ENCODE measurements around the gene ENOSF1.

The ENOSF1 gene

DNA sequence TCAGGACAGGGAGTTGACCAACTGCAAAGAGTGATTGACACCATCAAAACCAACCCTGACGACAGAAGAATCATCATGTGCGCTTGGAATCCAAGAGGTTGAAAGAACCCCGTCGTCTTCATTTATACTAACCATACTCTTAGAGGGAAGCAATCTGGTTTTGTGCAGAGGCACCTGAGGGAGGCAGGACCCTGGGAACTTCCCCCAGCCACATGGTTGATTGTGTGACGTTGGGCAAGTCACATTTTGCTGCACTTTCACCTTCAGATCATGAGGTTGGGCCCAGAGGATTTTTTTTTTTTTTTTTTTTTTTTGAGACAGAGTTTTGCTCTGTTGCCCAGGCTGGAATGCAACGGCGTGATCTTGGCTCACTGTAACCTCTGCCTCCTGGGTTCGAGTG is 43.4 kb downstream of the ENOSF1 start:
- no peak for DNase-seq (ENCODE audit: low read depth)
- H3K4me3 ChIP-seq (ENCODE audit: control insufficient read depth, low read depth, low read length), result no peak overlapping the region
- TF ChIP-seq, protein P1, sequence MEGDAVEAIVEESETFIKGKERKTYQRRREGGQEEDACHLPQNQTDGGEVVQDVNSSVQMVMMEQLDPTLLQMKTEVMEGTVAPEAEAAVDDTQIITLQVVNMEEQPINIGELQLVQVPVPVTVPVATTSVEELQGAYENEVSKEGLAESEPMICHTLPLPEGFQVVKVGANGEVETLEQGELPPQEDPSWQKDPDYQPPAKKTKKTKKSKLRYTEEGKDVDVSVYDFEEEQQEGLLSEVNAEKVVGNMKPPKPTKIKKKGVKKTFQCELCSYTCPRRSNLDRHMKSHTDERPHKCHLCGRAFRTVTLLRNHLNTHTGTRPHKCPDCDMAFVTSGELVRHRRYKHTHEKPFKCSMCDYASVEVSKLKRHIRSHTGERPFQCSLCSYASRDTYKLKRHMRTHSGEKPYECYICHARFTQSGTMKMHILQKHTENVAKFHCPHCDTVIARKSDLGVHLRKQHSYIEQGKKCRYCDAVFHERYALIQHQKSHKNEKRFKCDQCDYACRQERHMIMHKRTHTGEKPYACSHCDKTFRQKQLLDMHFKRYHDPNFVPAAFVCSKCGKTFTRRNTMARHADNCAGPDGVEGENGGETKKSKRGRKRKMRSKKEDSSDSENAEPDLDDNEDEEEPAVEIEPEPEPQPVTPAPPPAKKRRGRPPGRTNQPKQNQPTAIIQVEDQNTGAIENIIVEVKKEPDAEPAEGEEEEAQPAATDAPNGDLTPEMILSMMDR (IDR thresholded peaks at IDR 0.05; ENCODE audit: control insufficient read depth, insufficient read depth, low read depth, low read length, missing control alignments), result no peak

DNA sequence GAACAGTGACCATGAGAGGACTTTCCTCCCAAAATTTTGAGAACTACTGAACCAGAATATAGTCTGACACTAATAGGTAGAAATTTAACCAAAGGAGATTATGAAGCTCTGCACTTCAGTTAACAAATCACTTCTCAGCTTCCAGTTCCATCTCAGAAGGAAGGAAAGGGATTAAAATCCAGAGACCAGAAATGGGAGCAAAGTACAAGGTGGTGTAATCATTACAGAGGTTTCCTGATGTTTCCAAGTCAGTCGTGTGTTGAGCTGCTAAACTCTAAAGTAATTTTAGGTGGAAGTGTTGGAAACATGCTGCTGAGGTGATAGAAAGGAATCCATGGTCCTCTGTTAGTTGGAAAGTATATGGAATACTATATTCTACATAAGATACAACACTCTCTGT is 44.2 kb downstream of the ENOSF1 start:
- DNase-seq (ENCODE audit: low read depth), result no peak
- TF ChIP-seq, protein P1 (IDR thresholded peaks at IDR 0.05; ENCODE audit: control insufficient read depth, insufficient read depth, low read depth, low read length, missing control alignments), result no peak
- H3K4me3 ChIP-seq (ENCODE audit: control insufficient read depth, low read depth, low read length), result no peak overlapping the region

DNA sequence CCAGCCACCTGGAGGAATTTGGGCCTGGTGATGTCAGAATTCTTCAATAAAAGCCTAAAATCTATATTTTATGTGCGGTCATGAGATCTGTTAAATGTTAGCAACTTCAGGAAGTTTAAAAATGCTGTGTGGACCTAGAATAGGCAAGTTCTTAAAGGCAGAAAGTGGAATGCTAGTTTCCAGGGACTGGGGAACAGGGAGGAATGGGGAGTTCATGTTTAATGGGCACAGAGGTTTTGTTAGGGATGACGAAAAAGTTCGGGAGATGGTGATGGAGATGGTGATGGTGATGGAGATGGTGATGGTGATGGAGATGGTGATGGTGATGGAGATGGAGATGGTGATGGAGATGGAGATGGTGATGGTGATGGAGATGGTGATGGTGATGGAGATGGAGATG is 45.8 kb downstream of the ENOSF1 start:
- no peak for DNase-seq (ENCODE audit: low read depth)
- no peak overlapping the region for H3K4me3 ChIP-seq (ENCODE audit: control insufficient read depth, low read depth, low read length)
- TF ChIP-seq, protein P1 (IDR thresholded peaks at IDR 0.05; ENCODE audit: control insufficient read depth, insufficient read depth, low read depth, low read length, missing control alignments), result no peak

DNA sequence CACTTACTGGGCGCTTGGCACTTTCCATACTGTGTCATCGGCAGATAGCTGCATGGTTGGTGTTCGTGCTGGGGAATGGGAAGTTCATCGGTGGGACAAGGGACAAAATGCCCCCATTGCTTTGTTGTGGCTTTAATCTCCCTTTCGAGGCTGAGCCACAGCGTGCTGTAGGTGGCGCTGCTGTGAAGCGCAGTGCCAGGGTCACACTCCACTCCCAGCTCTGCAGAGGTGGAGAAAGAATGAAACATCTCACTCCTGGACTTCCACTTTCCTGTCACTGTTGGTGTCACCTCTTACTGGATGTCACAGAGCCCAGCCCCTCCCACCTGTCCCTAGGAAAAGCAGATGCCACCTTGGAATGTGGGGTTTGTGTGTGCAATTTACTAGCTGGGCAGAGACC is 46.3 kb downstream of the ENOSF1 start:
- TF ChIP-seq, protein P1 (IDR thresholded peaks at IDR 0.05; ENCODE audit: control insufficient read depth, insufficient read depth, low read depth, low read length, missing control alignments), result peak; percentile 25
- DNase-seq (ENCODE audit: low read depth), result no peak
- H3K4me3 ChIP-seq (ENCODE audit: control insufficient read depth, low read depth, low read length), result no peak overlapping the region

DNA sequence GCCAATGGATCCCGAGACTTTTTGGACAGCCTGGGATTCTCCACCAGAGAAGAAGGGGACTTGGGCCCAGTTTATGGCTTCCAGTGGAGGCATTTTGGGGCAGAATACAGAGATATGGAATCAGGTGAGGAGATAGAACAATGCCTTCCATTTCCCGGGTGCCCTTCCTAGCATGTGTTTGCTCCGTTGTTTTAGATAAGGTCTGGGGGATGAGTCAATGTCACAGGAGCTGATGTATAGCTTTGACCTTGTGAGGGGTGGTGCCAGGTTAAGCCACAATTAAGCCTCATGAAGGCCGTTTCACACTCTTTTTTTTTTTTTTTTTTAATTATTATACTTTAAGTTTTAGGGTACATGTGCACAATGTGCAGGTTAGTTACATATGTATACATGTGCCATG is 50.2 kb downstream of the ENOSF1 start:
- DNase-seq (ENCODE audit: low read depth), result no peak
- TF ChIP-seq, protein P1 (IDR thresholded peaks at IDR 0.05; ENCODE audit: control insufficient read depth, insufficient read depth, low read depth, low read length, missing control alignments), result no peak
- no peak overlapping the region for H3K4me3 ChIP-seq (ENCODE audit: control insufficient read depth, low read depth, low read length)

DNA sequence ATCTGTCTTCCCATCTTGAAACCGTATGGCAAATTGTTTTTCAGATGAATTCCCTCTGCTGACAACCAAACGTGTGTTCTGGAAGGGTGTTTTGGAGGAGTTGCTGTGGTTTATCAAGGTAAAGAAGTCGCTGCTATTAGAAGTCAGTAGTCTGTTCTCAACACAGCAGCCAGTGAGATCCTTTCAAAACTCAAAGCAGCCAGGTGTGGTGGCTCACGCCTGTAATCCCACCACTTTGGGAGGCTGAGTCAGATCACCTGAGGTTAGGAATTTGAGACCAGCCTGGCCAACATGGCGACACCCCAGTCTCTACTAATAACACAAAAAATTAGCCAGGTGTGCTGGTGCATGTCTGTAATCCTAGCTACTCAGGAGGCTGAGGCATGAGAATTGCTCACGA is 52.8 kb downstream of the ENOSF1 start:
- H3K4me3 ChIP-seq (ENCODE audit: control insufficient read depth, low read depth, low read length), result no peak overlapping the region
- no peak for DNase-seq (ENCODE audit: low read depth)
- TF ChIP-seq, protein P1 (IDR thresholded peaks at IDR 0.05; ENCODE audit: control insufficient read depth, insufficient read depth, low read depth, low read length, missing control alignments), result no peak

DNA sequence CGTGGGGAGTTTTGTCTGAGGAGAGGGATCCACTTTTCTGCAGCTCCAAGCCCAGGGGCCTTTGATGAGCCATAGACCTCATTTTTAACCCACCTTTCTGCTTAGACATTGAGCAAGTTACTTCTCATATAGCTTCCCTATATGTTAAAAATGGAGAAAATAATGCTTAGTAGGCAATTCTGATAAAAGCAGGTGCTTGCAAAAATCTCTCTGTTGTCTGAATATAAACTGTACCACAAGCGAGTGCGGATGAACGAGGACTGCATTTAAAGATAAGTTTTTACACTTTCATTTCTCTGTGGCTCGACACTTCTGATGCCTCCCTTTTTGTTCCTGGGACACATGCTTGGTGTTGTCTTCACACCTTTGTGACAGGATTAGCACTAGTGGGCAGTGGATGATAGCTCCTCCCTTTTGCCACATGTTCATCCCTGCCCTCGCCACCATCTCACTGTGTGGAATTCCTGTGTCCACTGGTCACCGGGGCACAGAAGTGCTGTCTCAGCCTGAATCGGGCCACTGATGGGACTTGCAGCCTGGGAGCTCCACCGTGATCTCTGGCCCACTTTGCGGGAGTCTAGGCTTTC is 53.4 kb downstream of the ENOSF1 start:
- peak overlapping the region; percentile 80 for H3K4me3 ChIP-seq (ENCODE audit: control insufficient read depth, low read depth, low read length)
- DNase-seq (ENCODE audit: low read depth), result no peak
- TF ChIP-seq, protein P1 (IDR thresholded peaks at IDR 0.05; ENCODE audit: control insufficient read depth, insufficient read depth, low read depth, low read length, missing control alignments), result no peak
